RPMI7951 (cell line): ENCODE measurements around the gene NFE2L1. TPM values are rescaled to one million over a fixed set of nuclear protein-coding genes. Genes with fewer than 3 reads are reported as not detected.
A peak's percentile ranks its signal among the peaks of the same experiment; 100 is the strongest.

Source experiments
- DNase-seq: peaks from one replicate; pipeline ENCODE4 v3.0.0-alpha.2; 2012; ENCODE audit warnings: low read depth
- total RNA-seq: library from RNA; depleted of rRNA; stranded (reverse); fragments of >200 nt; shearing (Covaris generic); gene quantifications from 2 replicates; pipeline ENCODE4 v1.2.3, GENCODE V29; 2014; rRNA removed

NFE2L1 gene
- total RNA-seq, 1 experiment from 2014 or later, result 28.4 TPM

DNA sequence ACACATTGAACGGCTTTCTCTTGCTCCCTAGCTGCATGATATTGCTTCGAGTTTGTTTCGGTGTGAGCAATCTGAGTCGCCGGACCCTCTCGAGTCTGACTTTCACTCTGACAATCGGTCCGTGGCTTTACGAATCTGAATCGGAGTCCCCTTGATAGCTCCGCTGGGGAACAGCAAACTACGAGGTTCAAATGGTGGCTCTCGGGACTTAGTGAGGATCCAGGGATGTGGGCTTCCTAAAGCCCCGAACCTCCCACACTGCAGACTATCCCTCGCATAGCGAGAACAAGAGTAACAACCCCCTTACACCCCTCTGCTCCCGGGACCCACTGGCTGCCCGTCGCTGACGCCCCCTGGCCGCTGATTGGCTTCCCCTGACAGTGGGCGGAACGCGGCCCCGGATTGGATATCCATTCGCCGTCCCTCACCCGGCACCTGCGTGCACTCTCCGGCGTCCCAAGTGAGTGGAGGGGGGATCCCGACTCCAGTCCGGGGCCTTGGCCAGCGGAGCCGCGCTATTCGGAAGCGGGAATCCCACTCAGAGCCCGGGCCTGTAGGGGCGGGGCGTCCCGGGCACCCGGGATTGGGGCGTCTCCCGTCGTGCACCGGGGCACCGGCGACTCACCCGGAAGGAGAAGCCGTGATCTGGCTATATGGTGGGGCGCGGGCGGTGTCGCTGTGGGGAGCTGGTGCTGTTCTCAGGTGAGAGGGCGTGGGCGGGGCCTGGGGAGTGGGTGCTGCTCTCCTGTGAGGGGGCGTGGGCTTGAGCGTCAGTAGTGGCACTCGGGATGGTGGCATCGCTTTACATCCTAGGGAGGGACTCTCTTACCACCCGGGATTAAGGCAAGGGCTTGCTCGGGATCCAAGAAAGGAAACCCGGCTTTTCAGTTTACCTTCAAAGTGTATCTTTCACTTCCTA, 59.2 kb downstream of the NFE2L1 start, which contains the start of gene SNX11:
SNX11 (plus strand) TSS at position 630 of the 919 bp plus-strand sequence. CDS start 4,278 bp downstream, outside the sequence.
- peak; percentile 85 for DNase-seq

DNA sequence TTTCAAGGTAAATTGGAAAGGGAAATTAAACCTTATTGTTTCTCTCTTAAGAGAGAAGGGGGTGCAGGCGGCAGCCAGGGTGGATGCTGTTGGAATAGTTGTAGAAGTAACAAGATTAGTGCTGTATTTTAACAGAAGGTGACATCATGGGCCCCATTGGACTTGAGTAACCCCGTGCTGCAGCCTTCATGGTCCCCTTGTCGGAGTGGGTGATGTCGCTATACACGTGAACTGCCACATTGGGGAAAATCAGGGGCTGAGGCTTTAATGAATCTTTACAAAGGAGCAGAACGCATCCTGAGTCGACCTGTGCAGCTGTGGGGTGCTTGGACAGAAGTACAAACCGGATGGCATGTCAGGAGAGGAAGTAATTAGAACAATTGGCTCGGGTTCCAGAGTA, 62.6 kb downstream of the NFE2L1 start:
- no peak for DNase-seq

Other genes with a start within 250 kb of the NFE2L1 start
- gene OSBPL7, start 226.6 kb upstream of the NFE2L1 start, total RNA-seq, result 2.6 and 3.4 TPM in 2 replicates
- gene MRPL10, start 216.8 kb upstream of the NFE2L1 start, total RNA-seq, result 30.4 and 35.8 TPM in 2 replicates
- gene LRRC46, start 216.7 kb upstream of the NFE2L1 start, total RNA-seq, result 0.10 TPM in 1 of 2 replicates, not detected in the other
- gene SCRN2, start 207.1 kb upstream of the NFE2L1 start, total RNA-seq, result 17.8 and 18.4 TPM in 2 replicates
- gene SP6, start 197.2 kb upstream of the NFE2L1 start, total RNA-seq, result not detected in 2 replicates
- 0.98 and 1.6 TPM in 2 replicates for gene SP2, start 152.1 kb upstream of the NFE2L1 start, total RNA-seq
- 20.7 and 26.9 TPM in 2 replicates for gene PNPO, start 106.8 kb upstream of the NFE2L1 start, total RNA-seq
- not detected in 2 replicates for gene PRR15L, start 90.5 kb upstream of the NFE2L1 start, total RNA-seq
- gene CDK5RAP3, start 77.2 kb upstream of the NFE2L1 start, total RNA-seq, result 41.6 and 44.0 TPM in 2 replicates
- gene COPZ2, start 10.6 kb upstream of the NFE2L1 start, total RNA-seq, result 40.3 and 41.7 TPM in 2 replicates
- gene CBX1, start 53.1 kb downstream of the NFE2L1 start, total RNA-seq, result 53.5 and 64.6 TPM in 2 replicates
- 6.4 and 10.4 TPM in 2 replicates for gene SNX11, start 59.4 kb downstream of the NFE2L1 start, total RNA-seq